HG03460 (cell line): ENCODE results near the gene SLC26A2.
A peak's percentile ranks its signal among the peaks of the same experiment; 100 is the strongest.
"Not testable (repeated sequence)": the region's sequence is repeated elsewhere in the genome, so short reads cannot be mapped to it uniquely, and the experiment has no call there.

Source experiments
- ATAC-seq: cut with Tn5 transposase; IDR thresholded peaks from one replicate; pipeline ENCODE4 v1.9.1; 2021; ENCODE audit not compliant: unreplicated experiment

The SLC26A2 gene

GRCh38 chr5:150000990-150001659, 40.6 kb downstream of the SLC26A2 start:
- no peak for ATAC-seq

- peak; percentile 52 for ATAC-seq
Observed at GRCh38 chr5:150001660-150002486, 41.3 kb downstream of the SLC26A2 start.

- no peak for ATAC-seq
Observed at GRCh38 chr5:150006318-150006717, 45.8 kb downstream of the SLC26A2 start.

GRCh38 chr5:150007050-150007449, 46.5 kb downstream of the SLC26A2 start:
- no peak for ATAC-seq

- no peak for ATAC-seq
Observed at GRCh38 chr5:150009671-150010387, 49.3 kb downstream of the SLC26A2 start.

- ATAC-seq: no peak
Observed at GRCh38 chr5:150013931-150014330, 53.4 kb downstream of the SLC26A2 start.

GRCh38 chr5:150014456-150014855, 53.9 kb downstream of the SLC26A2 start:
- ATAC-seq: no peak

- ATAC-seq: no peak
Observed at GRCh38 chr5:150015415-150015814, 54.9 kb downstream of the SLC26A2 start.

- ATAC-seq: no peak
Observed at GRCh38 chr5:150016537-150016936, 56.0 kb downstream of the SLC26A2 start.

- no peak for ATAC-seq
Observed at GRCh38 chr5:150017226-150018005, 56.9 kb downstream of the SLC26A2 start.

GRCh38 chr5:150020249-150020648, 59.7 kb downstream of the SLC26A2 start:
- no peak for ATAC-seq

GRCh38 chr5:150021491-150022157, 61.1 kb downstream of the SLC26A2 start:
- no peak for ATAC-seq

- ATAC-seq: no peak
Observed at GRCh38 chr5:150022158-150022531, 61.6 kb downstream of the SLC26A2 start.

GRCh38 chr5:150022681-150023080, 62.1 kb downstream of the SLC26A2 start:
- ATAC-seq: no peak

- ATAC-seq: no peak
Observed at GRCh38 chr5:150023136-150023535, 62.6 kb downstream of the SLC26A2 start.

- no peak for ATAC-seq
Observed at GRCh38 chr5:150024346-150024984, 63.9 kb downstream of the SLC26A2 start.

GRCh38 chr5:150026682-150027172, 66.2 kb downstream of the SLC26A2 start:
- ATAC-seq: no peak

- ATAC-seq: not testable (repeated sequence)
Observed at GRCh38 chr5:150028047-150028446, 67.5 kb downstream of the SLC26A2 start.

- no peak for ATAC-seq
Observed at GRCh38 chr5:150033334-150033733, 72.8 kb downstream of the SLC26A2 start.

GRCh38 chr5:150034662-150035061, 74.1 kb downstream of the SLC26A2 start:
- ATAC-seq: no peak
